Heart left ventricle (tissue), 13 donors: ENCODE results near the gene ANP32E.
A peak's percentile ranks its signal among the peaks of the same experiment; 100 is the strongest.

ENCODE experiments used
- POLR2A ChIP-seq, 2 donors: fragments of 450-650 bp; IDR thresholded peaks; one replicate each; pipeline ENCODE4 v1.6.1; 2017; ENCODE audit warnings: antibody characterized with exemption in 2 of 2, mild to moderate bottlenecking in 2 of 2, moderate library complexity in 2 of 2
- TF ChIP-seq, protein P1 (sequence below), 12 donors: fragments of 200-600 bp; sonication (generic) in 4 of 12; IDR thresholded peaks; one replicate each; pipeline versions ENCODE4 v1.5.0 to v1.8.0; 2018 to 2022; ENCODE audit warnings: antibody characterized with exemption in 12 of 12, mild to moderate bottlenecking in 5 of 12
- donor health status: ischemic (EF 13 %, LVEDD 7.1; RV severe dilation, severe dysfunction).
- donor health status: DM: no; HTN: yes; CAD: no.
- donor health status: DM: no; HTN: no; CAD: no.
- donor health status: ischemic (EF 25% LVEDD 6.9; RV normal size, moderate dysfunction).
- donor health status: ischemic (EF 25% LVEDD 5.7; RV mildly dilated, moderate dysfunction).
- donor health status: ischemic (EF 35%, LVEDD 5.7; RV mildly dilated, moderate dysfunction).
- donor health status: nonischemic (EF 11% LVEDD 7.7; RV severe dilation, severe dysfunction).
- donor health status: DM: yes; HTN: yes; CAD: no.
- donor health status: PGD.
- donor health status: ischemic (EF 29% LVEDD 5.4; RV normal size, mild dysfunction).
- donor health status: nonischemic (EF 23%, LVEDD 6.1; RV moderate dilation, normal function).

GRCh38 chr1:150235852-150236613 is at the start of gene ANP32E:
- TF ChIP-seq, protein P1, sequence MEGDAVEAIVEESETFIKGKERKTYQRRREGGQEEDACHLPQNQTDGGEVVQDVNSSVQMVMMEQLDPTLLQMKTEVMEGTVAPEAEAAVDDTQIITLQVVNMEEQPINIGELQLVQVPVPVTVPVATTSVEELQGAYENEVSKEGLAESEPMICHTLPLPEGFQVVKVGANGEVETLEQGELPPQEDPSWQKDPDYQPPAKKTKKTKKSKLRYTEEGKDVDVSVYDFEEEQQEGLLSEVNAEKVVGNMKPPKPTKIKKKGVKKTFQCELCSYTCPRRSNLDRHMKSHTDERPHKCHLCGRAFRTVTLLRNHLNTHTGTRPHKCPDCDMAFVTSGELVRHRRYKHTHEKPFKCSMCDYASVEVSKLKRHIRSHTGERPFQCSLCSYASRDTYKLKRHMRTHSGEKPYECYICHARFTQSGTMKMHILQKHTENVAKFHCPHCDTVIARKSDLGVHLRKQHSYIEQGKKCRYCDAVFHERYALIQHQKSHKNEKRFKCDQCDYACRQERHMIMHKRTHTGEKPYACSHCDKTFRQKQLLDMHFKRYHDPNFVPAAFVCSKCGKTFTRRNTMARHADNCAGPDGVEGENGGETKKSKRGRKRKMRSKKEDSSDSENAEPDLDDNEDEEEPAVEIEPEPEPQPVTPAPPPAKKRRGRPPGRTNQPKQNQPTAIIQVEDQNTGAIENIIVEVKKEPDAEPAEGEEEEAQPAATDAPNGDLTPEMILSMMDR (IDR thresholded peaks at IDR 0.05), result peak in 4 of 12 donors; percentile 5 to 33 (median 12)
- peak in 1 of 2 donors; percentile 80 for TF ChIP-seq POLR2A (IDR thresholded peaks at IDR 0.05)
